Measurements from ENCODE around the gene CACNA2D3. TPM values are rescaled to one million over a fixed set of nuclear protein-coding genes. Genes with fewer than 3 reads are reported as not detected.

CACNA2D3 gene
- total RNA-seq = 11.2 TPM
- 5.7 TPM for polyA plus RNA-seq (ENCODE audit: insufficient read depth, low read depth, low replicate concordance)
- long read RNA-seq, donor 1 = 0 reads
- long read RNA-seq, donor 2 = 0 reads
- long read RNA-seq, donor 3 = 0 reads
- long read RNA-seq, donor 4 = 0 reads
- long read RNA-seq, donor 5 = 0 reads
- long read RNA-seq, donor 6 = 0 reads
- long read RNA-seq, donor 7, partial matches to known transcripts = 5 of 18 reads
- long read RNA-seq, donor 7, other reads (novel, unspliced or antisense) = 13 of 18 reads
- long read RNA-seq, donor 8 = 0 reads
- long read RNA-seq, donor 9 = 0 reads
- long read RNA-seq, donor 10 = 0 reads

DNA sequence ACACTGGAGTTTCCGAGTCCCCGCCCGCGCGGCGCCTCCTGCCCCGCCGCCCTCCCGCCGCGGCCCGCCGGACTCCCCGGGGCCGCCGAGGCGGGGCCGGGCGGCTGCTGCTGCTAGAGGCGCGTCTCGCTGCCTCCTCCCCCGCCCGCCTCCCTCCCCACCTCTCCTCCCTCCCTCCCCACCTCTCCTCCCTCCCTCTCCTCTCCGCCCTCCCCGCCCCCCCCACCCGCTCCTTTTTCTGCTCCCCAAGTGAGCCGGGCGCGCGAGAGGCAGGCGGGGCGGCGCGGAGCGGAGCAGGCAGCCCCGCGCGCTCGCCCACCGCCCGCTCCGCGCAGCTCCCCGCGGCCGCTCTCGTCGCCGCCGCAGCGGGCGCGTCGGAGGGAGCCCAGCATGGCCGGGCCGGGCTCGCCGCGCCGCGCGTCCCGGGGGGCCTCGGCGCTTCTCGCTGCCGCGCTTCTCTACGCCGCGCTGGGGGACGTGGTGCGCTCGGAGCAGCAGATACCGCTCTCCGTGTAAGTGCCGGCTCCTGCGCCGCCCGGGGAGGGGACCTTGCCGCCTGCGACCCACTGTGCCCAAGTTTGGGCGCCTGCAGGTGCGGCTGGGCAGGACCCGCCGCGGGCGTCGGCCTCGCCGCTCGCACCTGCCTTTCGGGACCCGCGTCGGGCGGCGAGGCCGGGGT is at the start of gene CACNA2D3:
Gene CACNA2D3, plus strand, starts transcription at position 229 of the 679 bp plus-strand sequence.
- H3K4me3 ChIP-seq (ENCODE audit: low read length in 3 of 3) = peak within 1 kb of the TSS in 2 of 3 donors; percentile 54 to 59
- H3K9me3 ChIP-seq (ENCODE audit: control insufficient read depth in 2 of 3, insufficient read depth in 1 of 3, low read length in 3 of 3) = no peaks in the 10 kb centered on the region
- no peak for TF ChIP-seq CTCF (IDR thresholded peaks at IDR 0.05; ENCODE audit: borderline replicate concordance, extremely low read depth, insufficient read depth)
- DNase-seq = peak; percentile 51 to 88 (median 72)
- peak within 1 kb of the TSS in 1 of 3 donors; percentile 69 for H3K9ac ChIP-seq (ENCODE audit: low read length in 3 of 3)
- H3K27me3 ChIP-seq (ENCODE audit: control insufficient read depth, insufficient read depth, low read length) = peaks cover 16% of the 10 kb centered on the region
- no peaks in the 10 kb centered on the region for H3K4me1 ChIP-seq (ENCODE audit: control insufficient read depth in 2 of 3, insufficient read depth in 2 of 3, low read depth in 1 of 3, low read length in 3 of 3)
- no peaks in the 10 kb centered on the region for H3K36me3 ChIP-seq (ENCODE audit: control insufficient read depth in 2 of 3, insufficient read depth in 3 of 3, low read length in 3 of 3)
- FAIRE-seq = no peak
- peak within 1 kb of the TSS; percentile 24 to 56 for H3K27ac ChIP-seq (ENCODE audit: low read depth in 2 of 2, low read length in 2 of 2)
- intact Hi-C loops (cut with DNase I) = no loop called here

DNA sequence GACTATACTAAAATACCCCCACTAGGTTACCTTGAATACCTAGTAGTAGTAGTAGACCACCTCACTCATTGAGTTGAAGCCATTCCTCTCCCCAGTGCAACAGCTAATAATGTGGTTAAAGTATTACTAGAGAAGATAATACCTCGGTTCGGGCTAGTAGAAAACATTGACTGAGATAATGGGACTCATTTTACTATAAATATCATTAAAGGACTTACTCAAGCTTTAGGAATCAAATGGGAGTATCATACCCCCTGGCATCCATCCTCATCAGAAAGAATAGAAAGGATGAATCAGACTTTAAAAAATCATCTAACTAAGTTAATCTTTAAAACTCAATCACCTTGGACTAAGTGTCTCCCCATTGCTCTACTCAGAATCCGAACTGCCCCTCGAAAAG is 49.0 kb upstream of the CACNA2D3 start:
- no peaks in the 10 kb centered on the region for H3K4me1 ChIP-seq (ENCODE audit: control insufficient read depth in 2 of 3, insufficient read depth in 2 of 3, low read depth in 1 of 3, low read length in 3 of 3)
- no peak overlapping the region for H3K27ac ChIP-seq (ENCODE audit: low read depth in 2 of 2, low read length in 2 of 2)
- H3K9ac ChIP-seq (ENCODE audit: low read length in 3 of 3) = no peak overlapping the region
- no peak for DNase-seq
- no peak for TF ChIP-seq CTCF (IDR thresholded peaks at IDR 0.05; ENCODE audit: borderline replicate concordance, extremely low read depth, insufficient read depth)
- H3K4me3 ChIP-seq (ENCODE audit: low read length in 3 of 3) = no peak overlapping the region
- no peaks in the 10 kb centered on the region for H3K27me3 ChIP-seq (ENCODE audit: control insufficient read depth, insufficient read depth, low read length)
- FAIRE-seq = no peak
- peaks cover 0 to 13% (median 0%) of the 10 kb centered on the region in 3 donors for H3K9me3 ChIP-seq (ENCODE audit: control insufficient read depth in 2 of 3, insufficient read depth in 1 of 3, low read length in 3 of 3)
- no peaks in the 10 kb centered on the region for H3K36me3 ChIP-seq (ENCODE audit: control insufficient read depth in 2 of 3, insufficient read depth in 3 of 3, low read length in 3 of 3)
- intact Hi-C loops (cut with DNase I) = no loop called here

DNA sequence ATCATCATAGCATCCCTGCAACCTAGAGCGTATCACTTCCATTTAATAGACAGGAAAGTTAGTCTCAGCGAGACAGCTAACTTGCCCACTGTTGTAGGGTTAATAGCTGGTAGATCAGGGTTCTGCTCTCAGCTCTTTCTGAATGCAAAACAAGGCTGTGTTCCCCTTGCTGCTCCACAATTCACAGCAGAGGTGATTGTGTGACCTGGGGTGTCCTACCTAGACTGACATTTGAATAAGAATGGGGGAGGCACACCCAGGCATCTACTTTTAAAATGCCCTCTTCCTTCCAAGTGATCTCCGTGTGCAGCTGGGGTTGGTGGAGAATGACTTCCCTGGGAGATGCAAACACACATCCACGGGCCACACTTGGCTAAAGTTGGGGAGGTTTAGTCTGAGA is 43.0 kb upstream of the CACNA2D3 start:
- Histone ChIP-seq H3K4me1 (ENCODE audit: control insufficient read depth in 2 of 3, insufficient read depth in 2 of 3, low read depth in 1 of 3, low read length in 3 of 3) (no peaks in the 10 kb centered on the region), H3K9me3 (ENCODE audit: control insufficient read depth in 2 of 3, insufficient read depth in 1 of 3, low read length in 3 of 3) (no peaks in the 10 kb centered on the region), H3K9ac (ENCODE audit: low read length in 3 of 3) (no peak overlapping the region), H3K36me3 (ENCODE audit: control insufficient read depth in 2 of 3, insufficient read depth in 3 of 3, low read length in 3 of 3) (no peaks in the 10 kb centered on the region), H3K4me3 (ENCODE audit: low read length in 3 of 3) (no peak overlapping the region), H3K27ac (ENCODE audit: low read depth in 2 of 2, low read length in 2 of 2) (no peak overlapping the region), H3K27me3 (ENCODE audit: control insufficient read depth, insufficient read depth, low read length) (no peaks in the 10 kb centered on the region)
- no peak for TF ChIP-seq CTCF (IDR thresholded peaks at IDR 0.05; ENCODE audit: borderline replicate concordance, extremely low read depth, insufficient read depth)
- no peak for FAIRE-seq
- intact Hi-C loops (cut with DNase I) = no loop called here
- DNase-seq = no peak

Measured in kidney (tissue), 22 donors.